GM19452 (cell line): ENCODE data around the gene KASH5.

ENCODE experiments used
- ATAC-seq: cut with Tn5 transposase; IDR thresholded peaks from one replicate; pipeline ENCODE4 v1.9.1; 2021; ENCODE audit not compliant: unreplicated experiment

Gene KASH5

DNA sequence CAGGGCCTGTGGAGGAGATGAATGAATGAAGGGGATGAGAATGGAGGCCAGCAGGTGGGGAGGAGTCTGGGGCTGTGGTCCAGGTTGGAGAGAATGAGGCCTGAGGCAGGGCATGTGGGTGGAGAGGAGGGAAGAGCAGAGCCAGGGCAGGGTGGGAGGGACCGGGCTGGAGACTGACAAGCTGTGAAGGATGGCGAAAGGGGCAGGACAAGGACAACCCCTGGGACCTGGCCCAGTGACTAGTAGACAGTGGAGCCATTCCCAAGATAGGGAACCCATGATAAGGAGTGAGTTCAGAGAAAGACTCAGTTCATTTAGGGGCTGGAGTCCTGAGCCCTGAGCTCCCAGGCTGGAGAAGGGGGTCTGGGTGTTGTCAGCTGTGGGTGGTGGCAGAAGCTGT, 32.2 kb downstream of the KASH5 start:
- ATAC-seq = no peak

DNA sequence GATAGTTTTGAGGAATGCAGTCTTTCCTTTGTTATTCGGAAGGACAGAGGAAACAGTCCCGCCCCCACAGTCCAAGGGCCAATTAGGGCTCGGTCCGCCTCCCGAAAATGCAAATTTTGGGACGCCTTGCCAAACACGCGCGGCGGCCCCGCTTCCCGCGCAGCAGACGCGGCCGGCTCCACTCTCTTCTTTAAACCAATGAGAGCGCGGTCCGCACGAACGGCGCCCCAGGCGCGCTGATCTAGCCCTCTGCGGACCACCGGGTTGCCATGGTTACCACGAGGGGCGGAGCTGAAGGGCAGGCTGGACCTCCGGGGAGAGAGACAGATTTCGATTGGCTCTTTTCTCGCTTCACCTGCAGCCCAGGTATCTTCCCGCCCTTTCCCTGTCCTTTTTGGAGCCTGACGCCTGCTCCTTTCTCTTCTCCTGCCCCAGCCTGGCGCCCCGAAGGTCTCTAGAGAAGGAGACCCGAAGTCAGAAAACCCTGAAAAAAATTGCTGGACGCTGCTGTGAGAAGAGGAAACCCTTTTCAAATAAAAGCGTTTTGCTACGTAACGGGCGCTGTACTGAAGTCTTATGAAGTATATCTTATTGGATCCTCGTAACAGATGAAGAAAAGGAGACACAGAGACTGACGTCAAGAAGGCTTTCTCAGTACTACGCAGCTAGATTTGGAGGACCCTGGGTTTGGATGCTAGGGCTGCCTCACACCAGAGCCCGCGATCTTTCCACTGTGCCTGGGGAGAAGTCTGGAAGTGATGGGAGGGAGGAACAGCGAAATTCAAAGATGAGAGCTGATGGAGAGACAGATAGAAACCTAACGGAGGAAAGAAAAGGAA, 33.2 kb downstream of the KASH5 start:
- ATAC-seq = no peak

DNA sequence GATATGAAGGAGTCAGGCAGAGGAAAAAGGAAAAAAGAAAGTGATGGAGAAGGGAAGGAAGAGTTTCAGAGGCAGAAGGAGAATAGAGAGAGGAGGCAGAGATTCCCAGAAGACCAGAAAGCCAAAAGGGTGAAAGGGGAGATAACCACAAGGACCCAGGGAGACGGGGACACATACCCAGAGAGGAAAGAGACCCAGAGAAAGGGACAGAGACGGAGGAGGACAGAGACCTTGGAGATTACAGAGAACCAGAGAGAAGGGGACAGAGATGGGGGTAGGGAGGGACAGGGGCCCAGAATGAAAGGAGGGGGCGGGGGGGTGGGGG, 33.8 kb downstream of the KASH5 start:
- ATAC-seq = no peak

DNA sequence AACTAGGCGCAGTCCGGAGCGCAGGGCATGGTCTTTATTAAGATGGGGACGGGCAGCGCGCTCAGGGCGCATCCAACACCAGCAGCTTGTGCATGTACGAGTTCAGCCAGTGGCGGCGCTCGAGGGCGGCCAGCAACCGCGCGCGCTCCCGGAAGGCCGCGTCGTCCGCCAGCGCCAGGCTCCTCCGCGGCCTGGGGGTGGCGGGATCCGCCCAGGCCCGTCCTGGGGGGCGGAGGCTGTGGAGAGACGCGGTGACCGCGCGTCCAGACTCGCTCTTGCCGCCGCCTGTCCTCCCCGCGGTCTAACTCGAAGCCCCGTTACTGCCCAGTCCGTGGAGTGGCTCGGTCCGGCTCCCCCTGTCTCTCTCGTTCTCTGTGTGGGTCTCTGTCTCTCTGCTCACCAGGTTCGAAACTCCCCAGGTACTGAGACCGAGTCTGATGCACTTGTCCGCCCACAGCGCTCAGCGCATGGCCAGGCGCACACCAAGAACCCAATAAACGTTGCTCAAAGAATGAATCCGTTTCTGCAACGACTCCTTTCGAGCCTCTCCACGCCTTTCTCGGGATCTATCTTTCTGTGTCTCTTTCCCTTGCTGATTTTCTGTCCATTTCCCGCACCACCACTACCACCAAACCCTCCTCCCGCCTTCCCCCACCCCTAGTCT, 34.5 kb downstream of the KASH5 start:
- ATAC-seq = no peak

DNA sequence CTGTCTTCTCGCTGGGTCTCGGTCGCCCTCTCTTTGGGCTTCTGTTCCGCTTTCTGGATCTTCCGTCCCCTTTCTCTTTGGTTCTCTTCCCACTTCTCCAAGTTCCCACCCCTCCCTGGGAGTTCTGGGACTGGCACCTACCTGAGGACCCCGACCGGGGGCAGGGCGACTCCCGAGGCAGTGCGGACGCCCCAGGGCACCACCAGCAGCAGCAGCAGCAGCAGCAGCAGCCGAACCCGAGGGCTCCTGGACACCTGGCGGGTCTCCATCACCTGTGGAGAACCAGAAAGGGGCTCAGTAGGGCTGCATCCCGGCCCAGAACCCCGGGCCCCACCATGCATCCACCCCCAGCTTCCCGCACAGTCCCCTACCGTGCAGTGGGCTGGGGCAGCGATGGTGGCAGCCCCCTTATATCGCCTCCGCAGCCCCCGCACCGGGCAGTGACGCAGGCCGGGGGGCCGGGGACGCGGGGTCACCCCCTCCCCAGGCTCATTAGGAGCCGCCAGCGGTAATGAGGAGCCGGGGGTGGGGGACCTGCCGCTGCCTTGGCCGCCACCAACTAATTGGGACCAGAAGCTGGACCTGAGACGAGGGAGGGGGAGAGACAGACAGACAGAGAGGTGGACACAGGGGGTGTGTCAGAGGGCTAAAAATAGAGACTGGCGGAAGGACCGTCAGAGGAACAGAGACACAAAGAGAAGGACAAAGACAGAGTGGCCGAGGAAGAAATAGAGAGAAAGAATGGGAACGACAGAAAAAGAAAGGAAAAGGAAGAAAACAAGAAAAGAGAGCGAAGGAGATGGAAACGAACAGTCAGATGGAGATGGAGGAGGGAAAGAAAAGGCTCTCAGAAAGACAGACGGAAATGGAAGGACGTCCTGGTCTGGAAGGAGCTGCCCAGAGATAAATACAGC, 35.3 kb downstream of the KASH5 start, which contains the start of gene PTH2:
Gene PTH2 (minus strand): TSS at position 371 of the 914 bp plus-strand sequence. CDS start 102 bp downstream, at position 269.
- ATAC-seq = no peak

DNA sequence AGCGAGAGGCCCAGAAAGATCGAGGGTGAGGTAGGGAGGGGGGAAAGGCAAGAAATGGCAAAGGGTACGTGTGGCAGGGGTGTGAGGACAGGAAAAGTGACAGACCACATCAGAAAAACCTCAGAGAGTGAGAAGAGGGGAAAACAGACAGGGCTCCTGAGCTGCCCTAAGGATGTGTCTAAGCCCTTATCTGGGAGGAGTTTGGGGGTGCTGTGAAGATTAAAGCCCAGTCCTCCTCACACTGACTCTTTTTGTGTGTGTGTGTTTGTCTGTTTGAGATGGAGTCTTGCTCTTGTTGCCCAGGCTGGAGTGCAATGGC, 35.9 kb downstream of the KASH5 start:
- ATAC-seq = no peak

DNA sequence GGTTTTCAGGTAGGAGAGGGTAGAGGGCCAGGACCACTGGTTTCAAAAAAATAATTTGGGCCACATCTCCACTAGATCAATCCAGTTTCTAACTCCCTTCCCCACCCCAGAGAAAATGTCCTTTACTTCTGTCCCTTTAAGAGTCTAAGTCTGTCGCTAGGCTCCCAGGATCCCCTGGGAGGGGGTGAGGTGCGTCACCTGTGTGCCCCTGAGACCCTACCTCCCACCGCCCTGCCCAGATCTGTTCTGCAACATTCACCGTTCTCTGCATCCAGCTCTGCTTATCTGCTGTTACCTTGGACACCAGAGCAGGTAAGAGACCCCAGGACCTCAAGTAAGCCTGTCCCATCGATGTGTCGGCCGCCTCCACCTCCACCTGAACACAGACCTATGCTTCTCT, 37.1 kb downstream of the KASH5 start, which contains the start of gene GFY:
Gene GFY (plus strand): TSS at position 211 of the 400 bp plus-strand sequence. CDS start 1,043 bp downstream, outside the sequence.
- no peak for ATAC-seq

DNA sequence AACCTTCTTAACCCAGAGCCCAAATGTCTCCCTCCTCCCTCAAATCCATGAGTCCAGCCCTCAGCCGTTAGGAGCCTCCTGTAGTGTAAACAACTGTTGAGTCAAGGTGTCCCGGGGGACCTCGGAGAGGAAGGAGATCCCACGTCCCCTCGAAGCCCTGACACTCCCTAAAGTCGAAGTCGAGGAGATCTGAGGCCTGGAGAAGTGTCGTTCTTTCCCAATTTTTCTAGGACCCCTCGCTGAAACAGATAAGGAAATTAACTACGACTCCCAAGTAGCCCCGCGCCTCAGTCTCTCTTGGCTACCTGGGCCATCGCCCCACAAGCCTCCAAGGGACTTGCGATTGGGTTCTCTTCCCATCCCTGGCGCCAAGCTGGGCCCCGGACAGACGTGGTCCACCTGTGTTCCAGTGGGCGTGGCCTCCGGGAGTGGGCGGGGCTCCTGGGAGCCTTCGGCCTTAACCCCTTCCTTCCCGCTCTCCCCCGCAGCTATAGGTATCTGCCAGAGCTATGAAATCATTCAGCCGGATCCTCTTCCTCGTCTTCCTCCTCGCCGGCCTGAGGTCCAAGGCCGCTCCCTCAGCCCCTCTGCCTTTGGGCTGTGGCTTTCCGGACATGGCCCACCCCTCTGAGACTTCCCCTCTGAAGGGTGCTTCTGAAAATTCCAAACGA, 38.0 kb downstream of the KASH5 start:
- ATAC-seq = no peak

DNA sequence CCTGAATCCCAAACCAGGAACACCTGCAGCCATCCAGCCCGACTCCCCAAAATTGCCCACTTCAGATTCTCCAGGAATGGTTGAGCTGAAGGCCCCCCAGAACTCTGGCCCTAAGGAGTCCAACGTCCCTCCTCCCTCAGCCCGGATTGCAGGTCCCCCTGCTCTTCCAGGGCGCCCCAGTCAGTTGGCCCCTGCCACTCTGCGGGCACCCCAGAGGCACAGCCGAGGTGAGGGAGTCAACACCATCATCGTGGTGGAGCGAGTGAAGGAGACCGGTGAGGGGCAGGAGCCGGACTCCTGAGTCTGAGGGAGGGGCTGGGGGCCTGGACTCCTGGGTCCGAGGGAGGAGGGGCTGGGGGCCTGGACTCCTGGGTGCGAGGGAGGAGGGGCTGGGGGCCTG, 39.3 kb downstream of the KASH5 start:
- no peak for ATAC-seq

DNA sequence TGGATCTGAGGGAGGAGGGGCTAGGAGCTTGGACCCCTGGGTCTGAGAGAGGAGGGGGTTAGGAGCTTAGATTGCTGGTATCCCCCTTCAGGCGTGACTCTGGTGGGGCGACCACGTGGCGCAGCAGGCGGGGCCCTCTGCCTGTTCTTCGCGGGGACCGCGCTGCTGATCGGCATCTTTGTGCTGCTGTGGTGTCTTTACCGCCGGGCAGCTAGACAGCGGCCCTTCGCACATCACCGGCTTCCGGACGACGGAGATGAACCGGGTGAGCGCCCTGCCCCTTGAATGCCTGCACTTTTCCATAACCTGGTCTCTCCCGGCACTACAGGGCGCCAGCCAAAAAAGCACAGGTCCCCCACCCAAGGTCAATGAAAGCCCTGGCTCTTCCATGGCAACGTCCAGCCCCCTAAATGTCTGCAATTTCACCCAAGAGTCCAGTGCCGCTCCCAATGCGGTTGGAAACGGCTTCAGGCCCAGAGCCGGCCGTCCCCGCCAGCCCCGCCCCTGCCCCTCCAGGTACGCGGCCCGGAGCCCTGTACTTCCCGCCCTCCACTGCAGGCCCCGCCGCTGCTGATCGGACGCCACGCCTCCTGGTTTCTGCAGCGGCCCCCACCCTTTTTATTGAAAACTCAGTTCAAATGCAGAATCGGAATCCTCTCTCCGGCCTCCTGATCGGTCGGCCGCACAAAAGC, 40.0 kb downstream of the KASH5 start:
- ATAC-seq = no peak

DNA sequence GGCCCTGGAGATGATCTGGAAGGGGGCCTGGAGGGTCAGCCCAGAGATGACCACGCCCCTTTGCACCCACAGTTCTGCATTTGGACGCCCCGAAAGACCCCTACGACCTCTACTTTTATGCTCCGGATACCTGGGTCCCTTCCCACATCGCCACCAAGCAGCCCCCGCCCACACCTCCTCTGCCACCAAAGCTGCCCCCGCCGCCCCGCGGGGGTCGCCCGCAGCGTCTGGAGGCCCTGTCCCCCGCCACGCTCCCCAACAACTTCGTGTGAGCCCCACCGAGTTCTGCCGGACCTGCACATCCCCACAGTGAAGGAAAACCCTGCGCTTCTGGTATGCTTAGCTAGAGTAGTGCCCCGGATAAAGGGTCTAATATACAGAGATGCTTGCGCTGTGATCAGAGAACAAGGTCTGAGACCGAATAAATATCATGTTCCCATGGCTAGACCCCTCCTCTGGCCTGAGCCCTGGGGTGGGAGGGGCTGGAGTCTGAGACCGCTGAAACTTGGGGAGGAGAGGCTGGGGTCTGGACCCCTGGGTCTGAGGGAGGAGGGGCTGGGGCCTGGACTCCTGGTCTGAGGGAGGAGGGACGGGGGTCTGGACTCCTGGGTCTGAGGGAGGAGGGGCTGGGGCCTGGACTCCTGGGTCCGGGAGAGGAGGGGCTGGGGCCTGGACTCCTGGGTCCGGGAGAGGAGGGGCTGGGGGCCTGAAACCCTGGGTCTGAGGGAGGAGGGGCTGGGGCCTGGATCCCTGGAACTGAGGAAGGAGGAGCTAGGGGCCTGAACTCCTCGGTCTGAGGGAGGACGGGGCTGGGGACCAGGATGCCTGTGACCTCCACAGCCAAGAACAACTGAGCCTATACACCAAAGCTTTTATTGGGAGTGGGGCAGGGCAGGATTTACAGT, 40.8 kb downstream of the KASH5 start:
- no peak for ATAC-seq

DNA sequence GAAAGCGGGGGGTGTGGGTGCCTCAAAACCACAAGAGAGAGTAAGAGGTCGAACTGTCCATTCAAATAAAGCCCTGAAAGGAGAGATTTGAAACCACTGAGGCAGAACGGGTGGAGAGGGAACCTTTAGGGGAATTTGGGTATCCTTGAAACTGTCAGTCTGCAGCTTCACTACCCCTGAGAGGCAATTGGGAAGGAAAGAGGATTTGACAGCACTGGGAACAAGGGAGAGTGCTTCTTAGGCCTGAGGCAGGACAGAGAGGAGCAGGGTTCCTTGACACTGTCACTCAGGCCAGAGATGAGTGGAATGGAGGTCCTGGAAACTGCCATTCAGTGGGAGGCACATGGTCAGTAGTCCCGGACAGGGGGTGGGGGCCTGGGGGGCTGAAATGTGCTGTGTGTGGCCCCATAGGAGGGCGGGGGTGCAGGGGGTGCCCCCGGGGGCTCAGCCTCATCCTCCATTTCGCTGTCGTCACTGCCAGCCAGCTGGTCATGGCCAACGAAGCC, 42.2 kb downstream of the KASH5 start:
- ATAC-seq = no peak

DNA sequence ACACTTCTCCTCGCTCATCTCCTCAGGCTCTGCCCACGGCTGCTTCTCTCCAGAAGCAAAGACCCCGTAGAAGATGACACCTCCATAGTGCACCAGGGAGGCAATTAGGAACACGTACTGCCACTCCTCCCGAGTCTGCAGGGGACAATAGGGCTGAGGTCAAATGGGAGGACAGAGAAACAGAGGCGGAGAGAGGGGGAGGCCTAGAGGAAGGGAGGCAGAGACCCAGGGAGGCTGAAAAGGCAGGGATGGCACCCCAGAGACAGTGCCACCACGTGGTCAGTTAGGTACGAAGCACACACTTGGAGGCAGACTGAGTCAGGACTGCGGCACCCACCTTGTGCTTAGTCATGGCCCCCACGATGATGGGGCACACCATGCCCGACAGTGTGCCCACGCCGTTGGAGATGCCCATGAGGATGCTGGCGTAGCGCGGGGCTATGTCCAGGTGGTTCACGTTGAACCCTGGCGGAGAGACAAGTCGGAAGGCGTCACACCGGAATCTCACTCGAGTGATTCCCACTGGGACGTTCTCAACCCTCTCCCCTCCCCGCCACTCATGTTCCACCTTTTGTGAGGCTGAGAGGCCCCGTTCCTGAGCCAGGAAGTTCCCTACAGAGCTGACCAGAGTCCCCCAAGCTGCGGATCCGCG, 42.8 kb downstream of the KASH5 start:
- no peak for ATAC-seq

DNA sequence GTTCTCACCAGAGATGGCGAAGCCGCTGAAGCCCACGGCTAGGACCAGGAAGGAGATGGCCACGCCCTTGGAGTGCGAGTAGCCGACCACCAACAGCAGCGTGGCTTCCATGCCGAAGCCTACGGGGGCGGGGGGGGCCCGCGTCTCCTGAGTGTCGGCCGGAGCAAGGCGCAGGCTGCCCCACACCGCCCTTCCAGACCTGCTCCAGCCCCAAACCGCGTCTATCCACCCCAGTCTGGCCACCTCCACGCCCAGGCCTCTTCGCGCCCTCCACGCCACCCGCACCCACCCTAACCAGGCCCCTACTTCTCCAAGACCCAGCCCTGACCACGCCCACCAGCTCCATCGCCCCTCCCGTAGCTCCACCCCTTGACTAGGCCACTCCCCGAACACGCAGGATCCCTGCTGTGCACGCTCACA, 43.3 kb downstream of the KASH5 start:
- no peak for ATAC-seq

DNA sequence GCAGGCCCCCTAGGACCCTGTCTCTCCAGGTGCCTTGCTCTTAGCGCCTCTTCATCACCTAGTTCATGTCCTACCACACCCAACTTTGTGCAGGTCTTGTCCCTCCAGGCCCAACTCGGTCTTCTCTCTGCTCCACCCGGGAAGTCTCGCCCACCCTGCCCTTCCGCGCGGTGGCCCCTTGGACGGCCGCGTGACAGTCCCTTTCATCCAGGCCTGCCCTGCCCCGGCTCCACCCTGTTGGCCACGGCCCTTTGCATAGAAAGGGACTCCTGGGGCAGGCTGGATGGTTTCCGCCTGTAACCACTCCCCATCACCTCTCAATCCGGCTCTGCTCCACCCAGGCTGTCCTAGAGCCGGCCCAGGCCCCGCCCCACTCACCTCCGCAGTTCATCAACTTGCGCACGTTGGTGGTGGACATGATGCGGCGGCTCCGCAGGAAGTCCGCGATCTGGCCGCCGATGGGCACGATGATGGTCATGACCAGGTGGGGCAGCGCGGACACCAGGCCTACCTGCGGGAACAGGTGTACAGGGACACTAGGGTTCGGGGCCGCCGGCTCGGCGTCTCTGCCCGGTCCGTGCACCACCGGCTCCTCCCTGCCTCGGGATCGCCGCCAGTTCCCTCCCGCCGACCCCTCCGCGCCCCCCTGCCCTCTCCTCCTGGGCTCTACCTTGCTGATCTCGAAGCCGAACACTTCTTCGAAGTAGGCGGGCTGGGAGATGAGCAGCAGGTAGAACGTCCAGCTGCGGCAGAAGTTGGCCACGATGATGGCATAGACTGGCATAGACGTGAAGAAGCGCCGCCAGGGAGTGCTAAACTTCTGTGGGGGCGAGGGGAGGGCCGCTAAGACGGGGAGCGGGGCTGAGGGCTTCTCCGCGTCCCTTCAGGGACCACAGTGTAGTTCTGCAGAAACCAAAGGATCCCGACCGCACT, 44.4 kb downstream of the KASH5 start:
- no peak for ATAC-seq

DNA sequence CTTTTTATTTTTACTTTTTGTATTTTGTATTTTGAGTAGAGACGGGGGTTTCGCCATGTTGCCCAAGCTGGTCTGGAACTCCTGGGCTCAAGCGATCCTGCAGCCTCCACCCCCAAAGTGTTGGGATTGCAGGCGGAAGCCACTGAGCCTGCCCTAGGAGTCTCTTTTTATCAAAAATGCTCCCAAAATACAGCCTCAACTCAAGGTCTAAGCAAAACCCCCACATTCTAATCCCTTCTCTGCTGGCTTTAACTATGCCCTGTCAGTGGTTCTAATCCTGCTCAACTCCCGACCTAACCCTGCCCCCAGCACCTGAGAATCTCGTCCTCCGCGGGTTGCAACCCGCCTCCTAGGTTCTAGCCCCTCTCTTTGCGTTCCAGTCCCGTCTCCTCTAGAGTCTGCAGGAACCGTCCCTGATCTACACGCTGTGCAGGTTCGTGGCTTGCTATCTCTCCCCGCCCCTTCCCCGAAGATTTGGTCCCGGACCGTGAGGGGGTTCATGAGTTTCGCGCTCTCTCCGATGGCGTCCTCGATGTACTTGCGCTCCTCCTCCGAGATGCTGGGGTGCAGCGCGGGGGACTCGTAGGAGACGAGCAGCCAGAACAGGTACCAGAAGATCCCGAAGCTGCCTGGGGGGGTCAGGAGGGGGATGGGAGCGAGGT, 45.3 kb downstream of the KASH5 start:
- no peak for ATAC-seq
